Lower lobe of right lung (tissue), 2 donors: ENCODE data around the gene KLF13. TPM values are rescaled to one million over a fixed set of nuclear protein-coding genes. Genes with fewer than 3 reads are reported as not detected.

Experiments
- ATAC-seq, 2 donors: fragments of 200-7000 bp; cut with Tn5 transposase; one replicate each; pipeline ENCODE4 v1.9.1; 2020 to 2022; ENCODE audit warnings: mild to moderate bottlenecking in 2 of 2, moderate library complexity in 2 of 2
- DNase-seq: peaks from one replicate; pipeline ENCODE4 v3.0.0-alpha.2; 2020
- H3K27ac ChIP-seq: fragments of 200-600 bp; one replicate; pipeline ENCODE4 v1.8.0; 2022
- H3K27me3 ChIP-seq: fragments of 200-600 bp; one replicate; pipeline ENCODE4 v1.8.0; 2022; ENCODE audit warnings: low read depth
- H3K36me3 ChIP-seq: fragments of 200-600 bp; one replicate; pipeline ENCODE4 v1.8.0; 2022; ENCODE audit warnings: mild to moderate bottlenecking
- H3K4me1 ChIP-seq: fragments of 200-600 bp; one replicate; pipeline ENCODE4 v1.8.0; 2022
- H3K4me3 ChIP-seq: fragments of 200-600 bp; one replicate; pipeline ENCODE4 v1.8.0; 2022; ENCODE audit warnings: mild to moderate bottlenecking
- H3K9me3 ChIP-seq: fragments of 200-600 bp; one replicate; pipeline ENCODE4 v1.8.0; 2022
- intact Hi-C: fragments of 100-400 bp; cut with DNase I; formaldehyde crosslinking; loops from one replicate; pipeline ENCODE4 v1.11.0; 2022
- total RNA-seq: library from RNA; stranded (reverse); fragmentation: NEBNext Ultra II Directional; extraction: Animal tissue kit (Norgen Biotek cat#: 25700); gene quantifications from one replicate; pipeline ENCODE4 v1.2.1, GENCODE V29; 2021
- TF ChIP-seq, protein P1 (sequence below): fragments of 200-600 bp; IDR thresholded peaks from one replicate; pipeline ENCODE4 v1.8.0; 2022; ENCODE audit warnings: antibody characterized with exemption, mild to moderate bottlenecking
- donor health status: DM: no; HTN: yes; CAD: no; lungs with severe emphysema.

Gene KLF13
- total RNA-seq, 1 donor from 2014 or later: 178 TPM

DNA sequence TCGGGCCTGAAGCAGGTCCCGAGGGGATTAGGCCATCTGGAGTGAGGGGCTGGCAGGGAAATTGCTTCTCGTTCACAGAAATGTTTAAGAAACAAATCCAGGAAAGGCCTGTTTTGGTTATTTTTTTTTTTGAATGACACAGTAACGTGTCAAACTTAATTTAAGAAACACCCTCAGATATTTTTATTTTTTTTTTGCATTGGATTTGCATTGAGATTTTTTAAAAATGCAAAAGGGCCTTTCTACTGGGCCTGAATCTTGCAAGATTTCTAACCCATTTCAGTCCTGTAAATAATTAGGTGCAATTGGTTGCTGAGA, 25.0 kb upstream of the KLF13 start:
- Histone ChIP-seq H3K36me3 (no peaks in the 10 kb centered on the region), H3K9me3 (no peaks in the 10 kb centered on the region), H3K4me1 (peaks cover 38% of the 10 kb centered on the region), H3K27ac (no peak overlapping the region), H3K27me3 (no peaks in the 10 kb centered on the region), H3K4me3 (no peak overlapping the region)
- intact Hi-C loops: no loop called here
- DNase-seq: no peak
- no peak for ATAC-seq
- TF ChIP-seq, protein P1, sequence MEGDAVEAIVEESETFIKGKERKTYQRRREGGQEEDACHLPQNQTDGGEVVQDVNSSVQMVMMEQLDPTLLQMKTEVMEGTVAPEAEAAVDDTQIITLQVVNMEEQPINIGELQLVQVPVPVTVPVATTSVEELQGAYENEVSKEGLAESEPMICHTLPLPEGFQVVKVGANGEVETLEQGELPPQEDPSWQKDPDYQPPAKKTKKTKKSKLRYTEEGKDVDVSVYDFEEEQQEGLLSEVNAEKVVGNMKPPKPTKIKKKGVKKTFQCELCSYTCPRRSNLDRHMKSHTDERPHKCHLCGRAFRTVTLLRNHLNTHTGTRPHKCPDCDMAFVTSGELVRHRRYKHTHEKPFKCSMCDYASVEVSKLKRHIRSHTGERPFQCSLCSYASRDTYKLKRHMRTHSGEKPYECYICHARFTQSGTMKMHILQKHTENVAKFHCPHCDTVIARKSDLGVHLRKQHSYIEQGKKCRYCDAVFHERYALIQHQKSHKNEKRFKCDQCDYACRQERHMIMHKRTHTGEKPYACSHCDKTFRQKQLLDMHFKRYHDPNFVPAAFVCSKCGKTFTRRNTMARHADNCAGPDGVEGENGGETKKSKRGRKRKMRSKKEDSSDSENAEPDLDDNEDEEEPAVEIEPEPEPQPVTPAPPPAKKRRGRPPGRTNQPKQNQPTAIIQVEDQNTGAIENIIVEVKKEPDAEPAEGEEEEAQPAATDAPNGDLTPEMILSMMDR: no peak

DNA sequence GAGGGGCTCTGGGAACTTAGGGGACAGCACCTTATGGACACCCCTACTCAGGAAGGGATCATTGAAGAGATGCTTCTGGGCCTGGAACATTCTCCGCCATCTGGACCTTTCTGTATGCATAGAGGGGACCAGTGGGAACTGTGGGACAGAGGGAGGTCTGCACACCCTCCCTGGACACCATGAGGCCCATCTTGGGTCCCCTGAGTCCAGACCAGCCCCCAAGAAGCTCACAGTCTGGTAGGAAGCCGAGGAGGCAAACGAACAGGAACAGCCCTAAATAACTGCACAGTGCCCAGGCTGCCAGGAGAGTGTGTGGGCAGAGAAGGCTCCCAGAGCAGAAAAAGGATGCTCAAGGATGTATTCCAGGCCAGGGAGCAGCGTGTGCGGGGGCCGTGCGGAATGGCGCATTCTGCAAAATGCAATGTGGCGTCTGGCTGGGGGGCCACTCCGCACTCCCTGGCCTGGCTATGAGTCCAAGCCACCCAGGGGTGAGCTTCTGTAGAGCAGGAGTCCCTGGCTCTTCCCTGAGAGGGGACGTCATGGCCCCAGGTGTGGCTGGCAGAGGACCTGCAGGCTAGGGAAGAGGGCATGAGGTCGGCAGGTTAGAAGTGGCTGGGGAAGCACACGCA, 24.5 kb upstream of the KLF13 start:
- no peak for ATAC-seq
- H3K4me1 ChIP-seq: peaks cover 34% of the 10 kb centered on the region

DNA sequence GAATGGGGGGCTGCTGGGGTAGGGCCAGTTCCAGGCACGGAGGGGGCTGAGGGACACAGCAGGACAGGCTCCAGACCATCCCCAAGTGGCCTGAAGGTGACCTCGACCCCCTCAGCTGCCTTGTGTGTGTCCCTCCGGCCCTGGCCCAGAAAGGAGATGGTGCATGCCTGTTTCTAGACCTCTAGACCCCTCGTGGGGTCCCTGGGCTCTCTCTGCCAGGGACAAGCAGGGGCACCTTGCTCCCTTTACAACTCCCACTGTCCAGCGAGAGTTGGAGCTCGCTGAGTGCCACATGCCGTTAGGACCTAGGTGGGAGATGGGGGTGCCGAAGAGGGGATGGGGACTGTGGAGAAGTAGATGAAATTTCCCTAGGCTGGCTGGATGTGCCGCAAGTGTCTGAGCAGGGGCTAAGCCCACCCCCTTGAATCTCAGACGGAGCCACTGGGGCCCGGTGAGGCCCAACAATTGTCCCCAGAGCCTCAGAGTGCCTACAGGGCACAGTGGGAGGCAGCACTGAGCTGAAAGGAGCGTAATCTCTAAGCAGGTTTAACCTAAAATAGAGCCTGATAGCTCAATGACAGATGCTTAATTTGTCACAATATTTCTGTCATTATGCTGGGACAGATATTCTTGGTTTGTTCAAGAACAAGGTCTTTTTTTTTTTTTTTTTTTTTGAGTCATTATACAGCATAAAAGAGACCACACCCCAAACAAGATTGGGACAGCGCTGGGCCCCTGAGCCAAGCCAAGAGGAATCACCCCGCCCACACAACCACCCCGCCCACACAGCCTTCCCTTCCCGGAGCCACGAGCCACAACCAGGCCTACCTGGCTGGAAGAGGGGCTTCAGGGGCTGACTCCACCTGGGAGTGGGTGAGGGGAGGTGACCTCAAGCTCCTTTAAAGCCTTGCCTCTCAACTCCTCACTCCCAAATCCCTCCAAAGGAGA, 23.6 kb upstream of the KLF13 start:
- Histone ChIP-seq H3K27ac (no peak overlapping the region), H3K36me3 (no peaks in the 10 kb centered on the region), H3K4me3 (no peak overlapping the region), H3K4me1 (peaks cover 28% of the 10 kb centered on the region), H3K27me3 (no peaks in the 10 kb centered on the region), H3K9me3 (no peaks in the 10 kb centered on the region)
- peak; percentile 42 to 60 for ATAC-seq
- TF ChIP-seq, protein P1: no peak
- DNase-seq: peak; percentile 69
- intact Hi-C loops: no loop called here

More for the DNA sequence above, 24.5 kb upstream of the KLF13 start:
- H3K9me3 ChIP-seq: no peaks in the 10 kb centered on the region
- H3K4me3 ChIP-seq: no peak overlapping the region
- intact Hi-C loops: no loop called here
- H3K36me3 ChIP-seq: no peaks in the 10 kb centered on the region
- TF ChIP-seq, protein P1: no peak
- H3K27ac ChIP-seq: no peak overlapping the region
- no peaks in the 10 kb centered on the region for H3K27me3 ChIP-seq
- DNase-seq: no peak

DNA sequence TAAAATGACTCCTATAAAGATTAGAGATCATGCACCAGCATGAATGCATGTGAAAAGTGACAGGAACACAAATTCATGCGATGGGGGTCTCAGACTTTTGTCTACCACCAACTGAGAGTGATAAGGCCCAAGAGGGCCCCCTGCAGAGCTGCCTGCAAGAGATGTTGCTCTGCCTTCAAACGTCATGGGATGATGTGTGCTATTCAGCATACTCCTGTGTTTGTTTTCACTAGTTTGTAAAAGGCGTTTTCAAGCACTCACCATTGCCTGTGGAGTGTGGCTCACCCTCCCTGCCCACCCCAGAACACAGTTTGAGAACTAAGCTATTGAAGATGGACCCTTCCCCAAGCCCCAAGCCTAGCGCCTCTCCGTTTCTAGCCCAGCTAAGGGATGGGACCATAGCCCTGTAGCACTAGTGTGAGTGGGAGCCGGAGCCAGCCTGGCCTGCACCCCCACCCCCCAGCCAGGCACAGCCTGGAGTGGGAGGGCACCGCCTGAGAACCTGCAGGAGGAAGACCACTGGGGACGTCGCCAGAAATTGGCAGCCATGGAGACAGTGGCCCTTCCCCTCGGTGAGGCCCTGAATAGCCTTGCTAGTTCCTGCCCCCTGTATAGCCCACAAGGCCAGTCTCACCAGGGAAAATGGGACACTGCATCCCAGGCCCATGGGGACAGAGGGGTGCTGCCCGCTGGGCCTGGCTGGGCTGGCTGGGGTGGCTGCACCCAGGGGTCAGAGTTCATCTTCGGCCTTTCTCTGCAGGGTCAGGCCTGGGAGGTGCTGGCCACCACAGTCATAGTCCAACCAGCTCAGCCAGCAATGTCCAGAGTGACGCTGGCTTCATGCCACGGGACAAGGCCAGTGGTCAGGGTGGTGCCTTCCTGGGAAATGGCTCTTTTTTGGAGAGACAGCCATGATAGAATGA, 22.6 kb upstream of the KLF13 start:
- DNase-seq (no peak), ATAC-seq (no peak)
- no peaks in the 10 kb centered on the region for H3K27me3 ChIP-seq
- H3K4me1 ChIP-seq: peaks cover 28% of the 10 kb centered on the region
- H3K9me3 ChIP-seq: no peaks in the 10 kb centered on the region
- no peak overlapping the region for H3K27ac ChIP-seq
- intact Hi-C loops: no loop called here
- H3K36me3 ChIP-seq: no peaks in the 10 kb centered on the region
- TF ChIP-seq, protein P1: no peak
- H3K4me3 ChIP-seq: no peak overlapping the region

DNA sequence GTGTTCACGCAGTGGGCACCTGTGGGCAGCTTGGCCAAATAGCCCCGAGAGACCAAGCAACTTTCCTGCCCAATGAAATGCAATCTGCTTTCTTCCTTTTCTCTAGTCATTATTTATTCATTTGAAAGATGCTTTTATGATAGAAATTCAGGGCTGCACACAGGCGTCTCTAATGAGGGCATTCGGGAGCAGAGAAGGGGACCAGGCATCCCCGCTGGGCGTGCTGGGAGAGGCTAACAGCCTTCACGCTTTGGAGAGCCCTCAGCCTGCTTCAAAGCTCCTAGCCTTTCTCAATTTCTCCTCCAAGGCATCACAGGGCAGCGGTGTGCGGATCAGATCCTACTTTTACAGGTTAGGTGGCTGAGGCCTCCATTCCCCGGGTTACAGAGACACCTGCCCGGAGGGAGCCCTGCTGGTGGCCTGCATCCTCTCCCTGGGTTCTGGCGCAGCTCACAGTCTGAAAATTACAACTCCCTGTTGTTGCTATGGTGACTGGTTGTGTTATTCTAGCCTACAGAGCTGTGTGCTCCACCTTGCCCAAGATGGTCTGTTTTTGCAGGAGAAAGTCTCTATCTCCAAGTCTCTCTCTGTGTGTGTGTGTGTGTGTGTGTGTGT, 21.8 kb upstream of the KLF13 start:
- Histone ChIP-seq H3K9me3 (no peaks in the 10 kb centered on the region), H3K4me3 (no peak overlapping the region), H3K36me3 (no peaks in the 10 kb centered on the region), H3K27me3 (no peaks in the 10 kb centered on the region), H3K27ac (no peak overlapping the region), H3K4me1 (peaks cover 28% of the 10 kb centered on the region)
- DNase-seq (no peak), ATAC-seq (no peak)
- intact Hi-C loops: no loop called here
- TF ChIP-seq, protein P1: no peak
